ENCODE results near the gene SMYD5. TPM values are rescaled to one million over a fixed set of nuclear protein-coding genes. Genes with fewer than 3 reads are reported as not detected.

SMYD5 gene
- total RNA-seq, 4 donors from 2014 or later = 9.6 to 18.1 (median 12.8) TPM

DNA sequence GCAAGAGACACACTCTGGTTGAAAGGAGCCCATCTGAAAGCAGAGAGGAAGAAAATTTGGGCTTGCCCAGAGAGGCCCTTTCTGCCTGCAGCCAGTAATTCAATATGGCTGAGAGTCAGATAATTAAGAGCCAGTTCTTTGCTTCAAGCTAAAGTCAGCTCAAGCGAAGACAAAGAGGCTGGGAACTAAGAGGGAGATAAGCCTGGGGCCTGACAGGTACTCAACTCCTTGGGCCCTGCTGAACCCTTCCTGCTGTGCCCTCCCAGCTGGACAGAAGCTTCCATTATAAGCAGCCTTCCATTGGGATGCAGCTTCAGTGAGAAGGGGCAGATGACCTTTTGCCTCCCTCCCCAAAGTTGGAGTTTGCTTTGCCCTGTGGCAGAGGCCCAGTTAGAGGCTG is 58.2 kb downstream of the SMYD5 start:
- DNase-seq (ENCODE audit: low spot score in 2 of 2) = no peak
- 82 to 93% methylated on average over 1 of the region's 1 CpG for WGBS, 2 donors
- H3K4me3 ChIP-seq (ENCODE audit: low read depth, poor library complexity, severe bottlenecking) = no peak overlapping the region
- TF ChIP-seq POLR2A (IDR thresholded peaks at IDR 0.05) = no peak
- TF ChIP-seq, protein P1, sequence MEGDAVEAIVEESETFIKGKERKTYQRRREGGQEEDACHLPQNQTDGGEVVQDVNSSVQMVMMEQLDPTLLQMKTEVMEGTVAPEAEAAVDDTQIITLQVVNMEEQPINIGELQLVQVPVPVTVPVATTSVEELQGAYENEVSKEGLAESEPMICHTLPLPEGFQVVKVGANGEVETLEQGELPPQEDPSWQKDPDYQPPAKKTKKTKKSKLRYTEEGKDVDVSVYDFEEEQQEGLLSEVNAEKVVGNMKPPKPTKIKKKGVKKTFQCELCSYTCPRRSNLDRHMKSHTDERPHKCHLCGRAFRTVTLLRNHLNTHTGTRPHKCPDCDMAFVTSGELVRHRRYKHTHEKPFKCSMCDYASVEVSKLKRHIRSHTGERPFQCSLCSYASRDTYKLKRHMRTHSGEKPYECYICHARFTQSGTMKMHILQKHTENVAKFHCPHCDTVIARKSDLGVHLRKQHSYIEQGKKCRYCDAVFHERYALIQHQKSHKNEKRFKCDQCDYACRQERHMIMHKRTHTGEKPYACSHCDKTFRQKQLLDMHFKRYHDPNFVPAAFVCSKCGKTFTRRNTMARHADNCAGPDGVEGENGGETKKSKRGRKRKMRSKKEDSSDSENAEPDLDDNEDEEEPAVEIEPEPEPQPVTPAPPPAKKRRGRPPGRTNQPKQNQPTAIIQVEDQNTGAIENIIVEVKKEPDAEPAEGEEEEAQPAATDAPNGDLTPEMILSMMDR (IDR thresholded peaks at IDR 0.05) = no peak
- intact Hi-C loops (cut with DNase I; ENCODE audit: low total_unique reads) = no loop called here

Other genes starting within 250 kb of the SMYD5 start
- gene SFXN5, start 142.5 kb upstream of the SMYD5 start, total RNA-seq = 10 to 100 TPM in 3 of 4 donors, 1 to 10 TPM in 1; 8.4 to 18.3 (median 15.3) TPM
- gene RAB11FIP5, start 101.3 kb upstream of the SMYD5 start, total RNA-seq = 10 to 100 TPM; 35.7 to 43.7 (median 42.0) TPM
- gene NOTO, start 11.7 kb upstream of the SMYD5 start, total RNA-seq = not detected
- gene PRADC1, start 19.0 kb downstream of the SMYD5 start, total RNA-seq = 10 to 100 TPM in 3 of 4 donors, 1 to 10 TPM in 1; 9.7 to 30.2 (median 23.3) TPM
- 100 to 1,000 TPM; 141 to 173 (median 156) TPM for gene CCT7, start 20.1 kb downstream of the SMYD5 start, total RNA-seq
- gene FBXO41, start 70.2 kb downstream of the SMYD5 start, total RNA-seq = 1 to 10 TPM; 2.9 to 4.1 (median 3.3) TPM
- gene EGR4, start 79.3 kb downstream of the SMYD5 start, total RNA-seq = not detected
- 10 to 100 TPM; 10.1 to 17.6 (median 14.3) TPM for gene ALMS1, start 171.6 kb downstream of the SMYD5 start, total RNA-seq

Measured in lower leg skin (tissue), 4 donors.